Measurements from ENCODE around the gene PCMTD2. TPM values are rescaled to one million over a fixed set of nuclear protein-coding genes. Genes with fewer than 3 reads are reported as not detected.

PCMTD2 gene
- total RNA-seq = 29.3 and 38.2 TPM in 2 replicates

GRCh38 chr20:64255361-64256281 lies at the start of gene PCMTD2:
TSS of gene PCMTD2 (plus strand) at chr20:64255748. CDS start at chr20:64259966, 4,218 bp downstream.
- DNase-seq (ENCODE audit: extremely low read depth, low read depth, low spot score) = no peak

GRCh38 chr20:64206614-64207013 lies 48.9 kb upstream of the PCMTD2 start:
- DNase-seq (ENCODE audit: extremely low read depth, low read depth, low spot score) = no peak

GRCh38 chr20:64207641-64208590 lies 47.6 kb upstream of the PCMTD2 start:
- DNase-seq (ENCODE audit: extremely low read depth, low read depth, low spot score) = no peak

GRCh38 chr20:64209148-64209547 lies 46.4 kb upstream of the PCMTD2 start:
- no peak for DNase-seq (ENCODE audit: extremely low read depth, low read depth, low spot score)

GRCh38 chr20:64210656-64211369 lies 44.7 kb upstream of the PCMTD2 start:
- no peak for DNase-seq (ENCODE audit: extremely low read depth, low read depth, low spot score)

- no peak for DNase-seq (ENCODE audit: extremely low read depth, low read depth, low spot score)
Measured at GRCh38 chr20:64211874-64212658, 43.5 kb upstream of the PCMTD2 start.

- no peak for DNase-seq (ENCODE audit: extremely low read depth, low read depth, low spot score)
Measured at GRCh38 chr20:64212755-64213154, 42.8 kb upstream of the PCMTD2 start.

GRCh38 chr20:64214113-64214512 lies 41.4 kb upstream of the PCMTD2 start:
- no peak for DNase-seq (ENCODE audit: extremely low read depth, low read depth, low spot score)

GRCh38 chr20:64214952-64215351 lies 40.6 kb upstream of the PCMTD2 start:
- DNase-seq (ENCODE audit: extremely low read depth, low read depth, low spot score) = no peak

GRCh38 chr20:64216036-64216435 lies 39.5 kb upstream of the PCMTD2 start:
- DNase-seq (ENCODE audit: extremely low read depth, low read depth, low spot score) = no peak

- DNase-seq (ENCODE audit: extremely low read depth, low read depth, low spot score) = no peak
Measured at GRCh38 chr20:64216910-64217309, 38.6 kb upstream of the PCMTD2 start.

GRCh38 chr20:64217539-64218221 lies 37.9 kb upstream of the PCMTD2 start:
- DNase-seq (ENCODE audit: extremely low read depth, low read depth, low spot score) = no peak

GRCh38 chr20:64219202-64219601 lies 36.3 kb upstream of the PCMTD2 start:
- no peak for DNase-seq (ENCODE audit: extremely low read depth, low read depth, low spot score)

- DNase-seq (ENCODE audit: extremely low read depth, low read depth, low spot score) = no peak
Measured at GRCh38 chr20:64219730-64220129, 35.8 kb upstream of the PCMTD2 start.

GRCh38 chr20:64220420-64220819 lies 35.1 kb upstream of the PCMTD2 start:
- no peak for DNase-seq (ENCODE audit: extremely low read depth, low read depth, low spot score)

GRCh38 chr20:64220891-64221527 lies 34.5 kb upstream of the PCMTD2 start:
- no peak for DNase-seq (ENCODE audit: extremely low read depth, low read depth, low spot score)

GRCh38 chr20:64222291-64222735 lies 33.2 kb upstream of the PCMTD2 start:
- no peak for DNase-seq (ENCODE audit: extremely low read depth, low read depth, low spot score)

- DNase-seq (ENCODE audit: extremely low read depth, low read depth, low spot score) = no peak
Measured at GRCh38 chr20:64222851-64223525, 32.6 kb upstream of the PCMTD2 start.

Data from glomerular endothelial cell (primary cell).